ENCODE results near the gene SLC36A2. TPM values are rescaled to one million over a fixed set of nuclear protein-coding genes. Genes with fewer than 3 reads are reported as not detected.

Gene SLC36A2
- total RNA-seq, result not detected in 3 replicates

DNA sequence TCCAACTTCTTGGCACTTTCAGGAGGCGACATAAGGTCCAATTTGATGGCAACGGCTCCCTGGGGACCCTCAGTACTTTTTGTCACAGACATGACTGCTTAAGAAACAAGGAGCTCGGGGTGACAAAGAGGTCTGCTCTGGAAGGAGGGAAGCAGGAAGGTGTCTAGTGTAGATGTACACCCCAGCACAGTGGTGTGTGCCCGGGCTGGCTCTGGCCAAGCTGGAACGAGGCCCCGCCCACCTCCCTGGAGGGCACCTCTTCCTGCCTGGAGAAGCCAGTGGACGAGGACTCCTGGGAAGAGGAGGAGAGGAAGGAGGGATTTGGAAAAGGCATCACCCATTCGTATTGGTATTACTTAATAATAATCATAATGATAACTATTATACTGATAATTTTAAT lies at the start of gene SLC36A2:
TSS of gene SLC36A2 (minus strand) at position 191 of the 400 bp plus-strand sequence. CDS start at position 92, 99 bp downstream.
- DNase-seq (ENCODE audit: low spot score in 2 of 2, unreplicated experiment in 2 of 2), result no peak
- H3K4me1 Mint-ChIP-seq, result peaks cover 7% of the 10 kb centered on the region
- H3K27me3 Mint-ChIP-seq (ENCODE audit: low read depth), result peaks cover 43% of the 10 kb centered on the region
- H3K4me3 Mint-ChIP-seq, result no peak within 1 kb of the TSS
- TF ChIP-seq CTCF (IDR thresholded peaks at IDR 0.05; ENCODE audit: unreplicated experiment), result no peak
- no peaks in the 10 kb centered on the region for H3K9me3 Mint-ChIP-seq
- no peak within 1 kb of the TSS for H3K27ac Mint-ChIP-seq
- no peaks in the 10 kb centered on the region for H3K36me3 Mint-ChIP-seq

GRCh38 chr5:151388960-151389359 lies 41.6 kb upstream of the SLC36A2 start:
- Mint-ChIP-seq H3K4me3 (no peak overlapping the region), H3K9me3 (peaks cover 14% of the 10 kb centered on the region), H3K27me3 (ENCODE audit: low read depth) (peaks cover 29% of the 10 kb centered on the region), H3K27ac (no peak overlapping the region), H3K4me1 (peaks cover 3% of the 10 kb centered on the region), H3K36me3 (no peaks in the 10 kb centered on the region)
- no peak for DNase-seq (ENCODE audit: low spot score in 2 of 2, unreplicated experiment in 2 of 2)
- no peak for TF ChIP-seq CTCF (IDR thresholded peaks at IDR 0.05; ENCODE audit: unreplicated experiment)

DNA sequence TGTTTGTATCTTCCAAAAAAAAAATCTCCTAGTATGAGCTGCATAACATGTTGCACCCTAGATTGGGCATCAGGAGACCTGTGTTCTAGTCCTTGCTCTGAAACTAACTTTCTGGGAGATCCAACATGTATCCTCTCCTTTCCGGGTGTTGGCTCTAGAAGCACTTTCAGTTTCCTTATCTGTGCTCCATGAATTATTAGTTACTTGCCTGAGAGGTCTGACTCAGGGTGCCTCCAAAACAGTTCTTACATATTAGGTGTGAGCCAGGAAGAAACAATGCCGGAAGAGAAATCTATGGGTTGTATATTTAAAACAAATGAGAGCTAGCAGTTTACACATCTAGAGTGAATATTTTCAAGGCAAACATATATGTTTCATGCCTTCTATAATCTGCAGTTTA lies 36.7 kb upstream of the SLC36A2 start:
- no peak overlapping the region for H3K27ac Mint-ChIP-seq
- no peak for TF ChIP-seq CTCF (IDR thresholded peaks at IDR 0.05; ENCODE audit: unreplicated experiment)
- peaks cover 5% of the 10 kb centered on the region for H3K4me1 Mint-ChIP-seq
- peaks cover 23% of the 10 kb centered on the region for H3K27me3 Mint-ChIP-seq (ENCODE audit: low read depth)
- DNase-seq (ENCODE audit: low spot score in 2 of 2, unreplicated experiment in 2 of 2), result no peak
- no peaks in the 10 kb centered on the region for H3K9me3 Mint-ChIP-seq
- no peaks in the 10 kb centered on the region for H3K36me3 Mint-ChIP-seq
- H3K4me3 Mint-ChIP-seq, result no peak overlapping the region

DNA sequence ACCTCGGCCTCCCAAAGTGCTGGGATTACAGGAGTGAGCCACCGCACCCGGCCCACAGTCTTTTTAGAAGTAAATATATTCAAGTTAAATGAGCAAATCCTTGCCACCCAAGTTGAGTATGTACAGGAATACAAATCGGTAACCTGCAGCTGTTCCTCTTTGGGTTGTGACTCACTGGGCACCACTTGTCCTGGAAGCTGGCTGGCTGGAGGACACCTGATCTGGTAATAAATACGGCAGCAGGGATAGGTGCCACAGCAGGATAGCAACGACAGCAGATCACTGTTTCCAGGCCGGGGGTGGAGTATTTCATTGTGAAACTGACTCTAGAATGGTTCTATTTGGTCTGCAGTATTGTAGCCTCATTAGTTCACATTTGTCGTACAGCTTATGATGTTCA lies 35.7 kb upstream of the SLC36A2 start:
- no peak for DNase-seq (ENCODE audit: low spot score in 2 of 2, unreplicated experiment in 2 of 2)
- Mint-ChIP-seq H3K4me3 (no peak overlapping the region), H3K27ac (no peak overlapping the region), H3K4me1 (peaks cover 5% of the 10 kb centered on the region), H3K36me3 (no peaks in the 10 kb centered on the region), H3K9me3 (no peaks in the 10 kb centered on the region), H3K27me3 (ENCODE audit: low read depth) (peaks cover 14% of the 10 kb centered on the region)
- no peak for TF ChIP-seq CTCF (IDR thresholded peaks at IDR 0.05; ENCODE audit: unreplicated experiment)

DNA sequence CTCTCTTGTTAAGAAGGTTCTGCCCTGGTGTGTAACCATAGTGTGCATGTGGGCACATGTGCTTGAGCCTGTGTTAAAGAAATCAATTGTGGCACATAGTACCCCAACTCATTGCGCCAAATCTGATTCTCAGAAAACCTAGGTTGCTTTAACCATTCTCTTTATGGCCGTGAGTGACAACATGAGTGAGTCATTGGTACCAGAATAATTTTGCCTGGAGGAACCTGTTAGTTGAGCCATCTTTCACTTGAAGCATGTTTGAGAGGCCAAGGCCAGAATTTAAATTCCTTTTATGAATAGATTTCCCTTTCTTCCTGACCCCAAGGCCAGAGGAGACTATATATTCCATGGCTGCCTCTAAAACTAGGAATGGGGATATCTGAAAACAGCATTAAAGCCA lies 35.2 kb upstream of the SLC36A2 start:
- Mint-ChIP-seq H3K27me3 (ENCODE audit: low read depth) (peaks cover 10% of the 10 kb centered on the region), H3K9me3 (no peaks in the 10 kb centered on the region), H3K4me3 (no peak overlapping the region), H3K4me1 (peaks cover 5% of the 10 kb centered on the region), H3K27ac (no peak overlapping the region), H3K36me3 (no peaks in the 10 kb centered on the region)
- no peak for DNase-seq (ENCODE audit: low spot score in 2 of 2, unreplicated experiment in 2 of 2)
- no peak for TF ChIP-seq CTCF (IDR thresholded peaks at IDR 0.05; ENCODE audit: unreplicated experiment)

GRCh38 chr5:151381899-151382298 lies 34.5 kb upstream of the SLC36A2 start:
- no peak for DNase-seq (ENCODE audit: low spot score in 2 of 2, unreplicated experiment in 2 of 2)
- no peaks in the 10 kb centered on the region for H3K9me3 Mint-ChIP-seq
- no peak overlapping the region for H3K4me3 Mint-ChIP-seq
- H3K36me3 Mint-ChIP-seq, result no peaks in the 10 kb centered on the region
- TF ChIP-seq CTCF (IDR thresholded peaks at IDR 0.05; ENCODE audit: unreplicated experiment), result no peak
- H3K27ac Mint-ChIP-seq, result no peak overlapping the region
- peaks cover 6% of the 10 kb centered on the region for H3K27me3 Mint-ChIP-seq (ENCODE audit: low read depth)
- peaks cover 5% of the 10 kb centered on the region for H3K4me1 Mint-ChIP-seq

Measured in mesothelial cell of epicardium (in vitro differentiated cells).